H1 (cell line): ENCODE data around the gene CXCL1.

Experiments used
- CBX8 ChIP-seq: fragments of 300-800, 300-1000 bp; sonication (generic); IDR thresholded peaks from 2 replicates; pipeline ENCODE4 v1.7.1; 2016; ENCODE audit warnings: low read depth, low read length, borderline replicate concordance
- GABPA ChIP-seq: IDR thresholded peaks from 2 replicates; pipeline ENCODE4 v1.6.1; 2011; ENCODE audit warnings: mild to moderate bottlenecking, low read length, moderate library complexity, borderline replicate concordance; ENCODE audit not compliant: insufficient read depth
- JUND ChIP-seq: IDR thresholded peaks from 2 replicates; pipeline ENCODE4 v1.6.1; 2011; ENCODE audit warnings: mild to moderate bottlenecking, improper control_type of control experiment, low read length
- POLR2A ChIP-seq, 2 experiments: IDR thresholded peaks; 1 replicate in 1 of 2; 2 replicates in 1 of 2; pipeline ENCODE4 v1.6.1; 2011; ENCODE audit warnings: low read depth in 2 of 2, low read length in 2 of 2, mild to moderate bottlenecking in 2 of 2; ENCODE audit errors: control extremely low read depth in 1 of 2
- TF ChIP-seq, protein P1 (sequence below), 3 experiments: IDR thresholded peaks; 1 replicate in 2 of 3; 2 replicates in 1 of 3; pipeline versions ENCODE4 v1.5.1 to v1.6.1; 2011; ENCODE audit warnings: low read length in 3 of 3, mild to moderate bottlenecking in 3 of 3, inconsistent platforms in 2 of 3, low read depth in 1 of 3, moderate library complexity in 1 of 3; ENCODE audit not compliant: insufficient read depth in 1 of 3; ENCODE audit errors: control extremely low read depth in 1 of 3

DNA sequence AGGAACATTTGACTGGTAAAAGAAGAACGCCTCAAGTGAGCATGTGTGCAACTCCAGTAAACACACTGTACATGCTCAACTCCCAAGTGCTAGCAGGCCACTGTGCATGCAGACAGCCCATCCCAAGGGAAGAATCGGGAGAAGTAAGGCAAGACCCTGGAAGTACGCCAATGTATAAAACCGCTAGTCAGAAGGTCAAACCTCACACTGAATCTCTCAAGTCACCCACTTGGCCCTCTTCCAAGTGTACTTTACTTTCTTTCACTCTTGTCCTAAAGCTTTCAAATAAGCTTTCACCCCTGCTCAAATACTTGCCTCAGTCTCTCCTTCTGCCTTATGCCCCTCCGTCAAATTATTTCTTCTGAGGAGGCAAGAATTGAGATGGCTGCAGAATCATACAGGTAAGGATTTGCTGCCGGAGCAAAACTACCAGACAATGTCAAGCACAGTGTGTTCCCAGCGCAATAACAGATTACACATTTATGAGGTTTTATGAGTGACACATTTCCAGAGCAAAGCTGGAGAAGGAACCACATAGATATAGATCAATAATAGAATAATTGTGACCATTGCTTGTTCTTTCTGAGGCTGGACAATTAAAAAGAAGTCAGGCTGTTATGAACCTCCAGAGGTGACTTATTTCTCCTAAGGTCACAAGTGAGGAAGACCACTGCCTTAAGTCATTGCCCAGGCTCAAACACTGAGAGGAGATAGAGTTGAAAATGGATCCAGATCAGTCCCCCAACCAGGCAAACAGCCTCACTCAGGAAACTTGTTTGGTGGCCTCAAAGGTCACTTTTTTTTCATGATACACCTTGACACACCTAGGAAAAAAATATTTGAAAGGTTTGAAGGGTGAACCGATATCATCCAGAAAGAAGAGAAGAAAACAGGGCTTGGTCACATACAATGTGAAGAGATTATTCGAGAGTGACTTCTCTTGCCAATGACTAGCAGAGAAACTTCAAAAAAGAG lies 26.3 kb downstream of the CXCL1 start:
- TF ChIP-seq, protein P1, sequence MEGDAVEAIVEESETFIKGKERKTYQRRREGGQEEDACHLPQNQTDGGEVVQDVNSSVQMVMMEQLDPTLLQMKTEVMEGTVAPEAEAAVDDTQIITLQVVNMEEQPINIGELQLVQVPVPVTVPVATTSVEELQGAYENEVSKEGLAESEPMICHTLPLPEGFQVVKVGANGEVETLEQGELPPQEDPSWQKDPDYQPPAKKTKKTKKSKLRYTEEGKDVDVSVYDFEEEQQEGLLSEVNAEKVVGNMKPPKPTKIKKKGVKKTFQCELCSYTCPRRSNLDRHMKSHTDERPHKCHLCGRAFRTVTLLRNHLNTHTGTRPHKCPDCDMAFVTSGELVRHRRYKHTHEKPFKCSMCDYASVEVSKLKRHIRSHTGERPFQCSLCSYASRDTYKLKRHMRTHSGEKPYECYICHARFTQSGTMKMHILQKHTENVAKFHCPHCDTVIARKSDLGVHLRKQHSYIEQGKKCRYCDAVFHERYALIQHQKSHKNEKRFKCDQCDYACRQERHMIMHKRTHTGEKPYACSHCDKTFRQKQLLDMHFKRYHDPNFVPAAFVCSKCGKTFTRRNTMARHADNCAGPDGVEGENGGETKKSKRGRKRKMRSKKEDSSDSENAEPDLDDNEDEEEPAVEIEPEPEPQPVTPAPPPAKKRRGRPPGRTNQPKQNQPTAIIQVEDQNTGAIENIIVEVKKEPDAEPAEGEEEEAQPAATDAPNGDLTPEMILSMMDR (IDR thresholded peaks at IDR 0.05; ENCODE audit: control extremely low read depth in 1 of 3, insufficient read depth in 1 of 3, low read depth in 1 of 3, low read length in 3 of 3), result no peak
- TF ChIP-seq POLR2A (IDR thresholded peaks at IDR 0.05; ENCODE audit: control extremely low read depth in 1 of 2, low read depth in 2 of 2, low read length in 2 of 2) (no peak), CBX8 (no peak), GABPA (no peak), JUND (no peak)
